OCI-LY7 (cell line): ENCODE measurements around the gene TBC1D10B.

Source experiments
- CTCF ChIP-seq: fragments of 200-600 bp; sonication (generic); conservative IDR thresholded peaks from 2 replicates; pipeline ENCODE4 v1.5.1; 2014; ENCODE audit warnings: mild to moderate bottlenecking, antibody characterized with exemption, low read length, moderate library complexity, mixed read lengths
- EZH2phosphoT487 ChIP-seq: fragments of 200-600 bp; sonication (generic); IDR thresholded peaks from 2 replicates; pipeline ENCODE4 v1.6.1; 2018; ENCODE audit warnings: low read depth, borderline replicate concordance, mild to moderate bottlenecking, mixed run types, antibody characterized with exemption, low read length, moderate library complexity, mixed read lengths

DNA sequence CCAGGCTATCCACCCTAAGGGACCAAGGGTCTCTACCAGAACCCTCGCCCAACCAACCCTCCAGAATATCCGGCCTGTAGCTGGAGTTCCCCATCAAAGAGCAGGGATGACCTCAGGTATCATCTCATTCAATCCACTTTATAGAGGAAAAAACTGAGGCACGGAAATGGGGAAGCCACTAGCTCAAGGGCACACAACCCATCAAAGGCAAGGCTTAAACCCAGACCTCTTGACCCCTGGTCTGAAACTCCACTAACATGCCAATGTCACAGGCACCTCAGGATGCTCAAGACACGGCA lies 1.6 kb downstream of the TBC1D10B start:
- TF ChIP-seq CTCF: no peak
- no peak for TF ChIP-seq EZH2phosphoT487
